OCI-LY7 (cell line): Measurements from ENCODE around the gene YARS1. TPM values are rescaled to one million over a fixed set of nuclear protein-coding genes. Genes with fewer than 3 reads are reported as not detected.

ENCODE experiments used
- BruUV-seq: library from RNA; stranded (reverse); fragments of 400-500 nt; replicated peaks from 2 replicates; lab custom pipeline; 2021; lab: Mats Ljungman, UMichigan
- CTCF ChIA-PET: fragments of 300-600 bp; sonication (Branson Sonifier 250); formaldehyde crosslinking; loops from one replicate; lab custom pipeline; 2022; ENCODE audit warnings: antibody characterized with exemption; ENCODE audit not compliant: unreplicated experiment; lab: Charles Lee
- POLR2A ChIA-PET: fragments of 300-600 bp; sonication (Branson Sonifier 250); formaldehyde crosslinking; loops from one replicate; lab custom pipeline; 2022; ENCODE audit warnings: antibody characterized with exemption; lab: Charles Lee
- DNase-seq: peaks from one replicate; pipeline ENCODE4 v3.0.0-alpha.2; 2015; ENCODE audit warnings: low spot score
- H2AFZ ChIP-seq: fragments of 200-600 bp; sonication (generic), shearing (Covaris generic); 2 replicates; pipeline ENCODE4 v1.6.1; 2014; ENCODE audit warnings: mild to moderate bottlenecking, antibody characterized with exemption, low read length, moderate library complexity
- H3K27ac ChIP-seq: fragments of 200-600 bp; sonication (generic); 2 replicates; pipeline ENCODE4 v1.5.1; 2014; ENCODE audit warnings: mixed run types, low read depth, mild to moderate bottlenecking, moderate library complexity, low read length, inconsistent platforms; ENCODE audit not compliant: poor library complexity, severe bottlenecking
- H3K36me3 ChIP-seq: fragments of 200-600 bp; sonication (generic); 2 replicates; pipeline ENCODE4 v1.6.1; 2014; ENCODE audit warnings: mild to moderate bottlenecking, antibody characterized with exemption, low read length, moderate library complexity, mixed read lengths; ENCODE audit not compliant: insufficient read depth
- H3K4me1 ChIP-seq: fragments of 200-600 bp; sonication (generic); 2 replicates; pipeline ENCODE4 v1.5.1; 2014; ENCODE audit warnings: mild to moderate bottlenecking, low read length; ENCODE audit not compliant: insufficient read depth, poor library complexity, severe bottlenecking
- H3K4me2 ChIP-seq: fragments of 200-600 bp; sonication (generic); 2 replicates; pipeline ENCODE4 v1.6.1; 2014; ENCODE audit warnings: mild to moderate bottlenecking, low read length
- H3K4me3 ChIP-seq: fragments of 200-600 bp; sonication (generic); 2 replicates; pipeline ENCODE4 v1.5.1; 2014; ENCODE audit warnings: mild to moderate bottlenecking, low read depth, low read length; ENCODE audit not compliant: poor library complexity, severe bottlenecking
- H3K79me2 ChIP-seq: fragments of 200-600 bp; sonication (generic); 2 replicates; pipeline ENCODE4 v1.6.1; 2016; ENCODE audit warnings: low read depth, mild to moderate bottlenecking, low read length, moderate library complexity, mixed read lengths; ENCODE audit not compliant: insufficient read depth
- H3K9me2 ChIP-seq: fragments of 200-600 bp; sonication (generic); 2 replicates; pipeline ENCODE4 v1.6.1; 2016; ENCODE audit warnings: mild to moderate bottlenecking, low read length, mixed read lengths; ENCODE audit not compliant: insufficient read depth
- H3K9me3 ChIP-seq: fragments of 200-600 bp; sonication (generic); 2 replicates; pipeline ENCODE4 v1.6.1; 2014; ENCODE audit warnings: mild to moderate bottlenecking, mixed run types, low read length, mixed read lengths
- H4K20me1 ChIP-seq: fragments of 200-600 bp; sonication (generic); 2 replicates; pipeline ENCODE4 v1.6.1; 2014; ENCODE audit warnings: mild to moderate bottlenecking, antibody characterized with exemption, low read length, moderate library complexity, mixed read lengths; ENCODE audit not compliant: insufficient read depth
- CTCF ChIP-seq: fragments of 200-600 bp; sonication (generic); conservative IDR thresholded peaks from 2 replicates; pipeline ENCODE4 v1.5.1; 2014; ENCODE audit warnings: mild to moderate bottlenecking, antibody characterized with exemption, low read length, moderate library complexity, mixed read lengths
- EZH2phosphoT487 ChIP-seq: fragments of 200-600 bp; sonication (generic); IDR thresholded peaks from 2 replicates; pipeline ENCODE4 v1.6.1; 2018; ENCODE audit warnings: low read depth, borderline replicate concordance, mild to moderate bottlenecking, mixed run types, antibody characterized with exemption, low read length, moderate library complexity, mixed read lengths
- intact Hi-C: fragments of 100-400 bp; cut with micrococcal nuclease; formaldehyde crosslinking; loops from one replicate; pipeline ENCODE4 v1.10.0; 2022; ENCODE audit not compliant: unreplicated experiment
- total RNA-seq, 2 experiments: library from RNA; depleted of rRNA in 1 of 2; stranded (reverse); fragments of >200 nt in 1 of 2; shearing (Covaris generic) in 1 of 2; gene quantifications; 2 replicates each; pipeline ENCODE4 v1.2.3, GENCODE V29; 2014 to 2022

Gene YARS1
- total RNA-seq, 2 experiments from 2014 or later = 276 to 321 TPM

- intact Hi-C loops = no loop called here
- no peaks in the 10 kb centered on the region for H3K9me2 ChIP-seq
- H3K79me2 ChIP-seq = no peaks in the 10 kb centered on the region
- no peaks in the 10 kb centered on the region for H3K36me3 ChIP-seq
- H3K4me3 ChIP-seq = no peak overlapping the region
- DNase-seq = no peak
- H3K4me2 ChIP-seq = no peak overlapping the region
- no peak overlapping the region for H3K27ac ChIP-seq
- no peak overlapping the region for H2AFZ ChIP-seq
- POLR2A ChIA-PET = no interaction called here
- H4K20me1 ChIP-seq = no peaks in the 10 kb centered on the region
- BruUV-seq = no TSS peak
- H3K4me1 ChIP-seq = peaks cover 3% of the 10 kb centered on the region
- CTCF ChIA-PET = no interaction called here
- TF ChIP-seq EZH2phosphoT487 = no peak
- TF ChIP-seq CTCF = peak; percentile 29; the same call in 1 of the 2 replicates
- no peaks in the 10 kb centered on the region for H3K9me3 ChIP-seq
These were observed 67.4 kb downstream of the YARS1 start for GRCh38 chr1:32749771-32750170.

- Histone ChIP-seq H4K20me1 (no peaks in the 10 kb centered on the region), H2AFZ (no peak overlapping the region), H3K27ac (no peak overlapping the region), H3K36me3 (no peaks in the 10 kb centered on the region), H3K9me2 (no peaks in the 10 kb centered on the region), H3K4me1 (peaks cover 2% of the 10 kb centered on the region), H3K4me2 (no peak overlapping the region), H3K79me2 (no peaks in the 10 kb centered on the region), H3K4me3 (no peak overlapping the region), H3K9me3 (no peaks in the 10 kb centered on the region)
- ChIA-PET CTCF (no interaction called here), POLR2A (no interaction called here)
- intact Hi-C loops = no loop called here
- TF ChIP-seq CTCF = no peak
- no TSS peak for BruUV-seq
- DNase-seq = no peak
These were observed 67.8 kb downstream of the YARS1 start for GRCh38 chr1:32749332-32749731.

- CTCF ChIA-PET = no interaction called here
- Histone ChIP-seq H4K20me1 (no peaks in the 10 kb centered on the region), H3K4me2 (no peak overlapping the region), H3K4me3 (no peak overlapping the region), H2AFZ (no peak overlapping the region), H3K9me2 (no peaks in the 10 kb centered on the region), H3K79me2 (no peaks in the 10 kb centered on the region), H3K4me1 (no peaks in the 10 kb centered on the region), H3K36me3 (no peaks in the 10 kb centered on the region), H3K9me3 (no peaks in the 10 kb centered on the region), H3K27ac (no peak overlapping the region)
- no TSS peak for BruUV-seq
- no peak for DNase-seq
- POLR2A ChIA-PET = no interaction called here
- intact Hi-C loops = no loop called here
- TF ChIP-seq CTCF (no peak), EZH2phosphoT487 (no peak)
These were observed 68.2 kb downstream of the YARS1 start for GRCh38 chr1:32748926-32749325.
